Common myeloid progenitor, CD34-positive (primary cell): ENCODE measurements around the gene ZNF880.
A peak's percentile ranks its signal among the peaks of the same experiment; 100 is the strongest.
"Not testable (repeated sequence)": the region's sequence is repeated elsewhere in the genome, so short reads cannot be mapped to it uniquely, and the experiment has no call there.

Experiments
- CTCF ChIA-PET: fragments of 350-600 bp; sonication (Branson Sonifier 250); formaldehyde crosslinking; loops from one replicate; lab custom pipeline; 2021; ENCODE audit warnings: antibody characterized with exemption; lab: Charles Lee
- POLR2A ChIA-PET: fragments of 350-600 bp; sonication (Branson Sonifier 250); formaldehyde crosslinking; loops from one replicate; lab custom pipeline; 2021; ENCODE audit warnings: antibody characterized with exemption; lab: Charles Lee
- DNase-seq, 3 donors: peaks; one replicate each; pipeline versions ENCODE4 v3.0.0 to v3.0.0-alpha.2; 2013
- H3K27ac ChIP-seq, 2 experiments: 1 replicate in 1 of 2; 2 replicates in 1 of 2; pipeline ENCODE4 v1.7.0; 2013; ENCODE audit warnings: inconsistent platforms in 2 of 2, low read length in 2 of 2, mild to moderate bottlenecking in 2 of 2, low read depth in 1 of 2, moderate library complexity in 1 of 2; ENCODE audit not compliant: severe bottlenecking in 2 of 2, insufficient read depth in 1 of 2, poor library complexity in 1 of 2
- H3K27me3 ChIP-seq, 5 experiments: replicated peaks in 2 of 5; 1 replicate in 3 of 5; 2 replicates in 2 of 5; pipeline versions ENCODE4 v1.6.1 to v1.7.0; 2013; ENCODE audit warnings: low read length in 4 of 5, mild to moderate bottlenecking in 2 of 5, moderate library complexity in 2 of 5, inconsistent platforms in 1 of 5; ENCODE audit not compliant: insufficient read depth in 5 of 5, control insufficient read depth in 4 of 5
- H3K36me3 ChIP-seq, 4 experiments: 1 replicate in 2 of 4; 2 replicates in 2 of 4; pipeline versions ENCODE4 v1.6.1 to v1.7.0; 2013; ENCODE audit warnings: low read length in 3 of 4, control low read depth in 1 of 4, mild to moderate bottlenecking in 1 of 4; ENCODE audit not compliant: control insufficient read depth in 4 of 4, insufficient read depth in 4 of 4
- H3K4me1 ChIP-seq, 4 experiments: 1 replicate in 3 of 4; 2 replicates in 1 of 4; pipeline versions ENCODE4 v1.6.1 to v1.7.1; 2013; ENCODE audit warnings: low read length in 3 of 4, mild to moderate bottlenecking in 3 of 4, control low read depth in 1 of 4, inconsistent platforms in 1 of 4, moderate library complexity in 1 of 4; ENCODE audit not compliant: control insufficient read depth in 4 of 4, insufficient read depth in 4 of 4; ENCODE audit errors: control extremely low read depth in 1 of 4
- H3K4me3 ChIP-seq, 7 experiments: 1 replicate in 4 of 7; 2 replicates in 3 of 7; pipeline versions ENCODE4 v1.5.1 to v1.7.0; 2013; ENCODE audit warnings: mild to moderate bottlenecking in 7 of 7, low read length in 6 of 7, moderate library complexity in 6 of 7, inconsistent platforms in 2 of 7, low read depth in 2 of 7, control low read depth in 1 of 7; ENCODE audit not compliant: insufficient read depth in 4 of 7, control insufficient read depth in 1 of 7; ENCODE audit errors: extremely low read depth in 1 of 7
- H3K9me3 ChIP-seq, 5 experiments: 1 replicate in 4 of 5; 2 replicates in 1 of 5; pipeline versions ENCODE4 v1.6.1 to v1.7.1; 2013; ENCODE audit warnings: low read length in 4 of 5, mild to moderate bottlenecking in 2 of 5, inconsistent platforms in 1 of 5, low read depth in 1 of 5, moderate library complexity in 1 of 5; ENCODE audit not compliant: control insufficient read depth in 4 of 5, insufficient read depth in 2 of 5; ENCODE audit errors: control extremely low read depth in 1 of 5
- WGBS: methylation state at CpG from one replicate; pipeline ENCODE4 v1.1.5; 2013; ENCODE audit not compliant: insufficient coverage; 5-methylcytosine and 5-hydroxymethylcytosine counted together

The ZNF880 gene

GRCh38 chr19:52339022-52339421 lies 30.7 kb upstream of the ZNF880 start:
- H3K9me3 ChIP-seq, result peaks cover 0 to 29% (median 11%) of the 10 kb centered on the region in 5 experiments
- H3K4me1 ChIP-seq, result peaks cover 0 to 11% (median 6%) of the 10 kb centered on the region in 4 experiments
- POLR2A ChIA-PET, result not testable (repeated sequence)

GRCh38 chr19:52343548-52343947 lies 26.2 kb upstream of the ZNF880 start:
- CTCF ChIA-PET, result no interaction called here
- no peak overlapping the region for H3K27ac ChIP-seq
- H3K4me3 ChIP-seq, result no peak overlapping the region
- H3K9me3 ChIP-seq, result peaks cover 1 to 32% (median 21%) of the 10 kb centered on the region in 5 experiments
- POLR2A ChIA-PET, result no interaction called here
- 47% methylated on average over 7 of the region's 8 CpGs for WGBS
- peak; percentile 54 to 70 (median 66) for DNase-seq
- no peaks in the 10 kb centered on the region for H3K27me3 ChIP-seq
- H3K36me3 ChIP-seq, result peaks cover 7 to 24% (median 13%) of the 10 kb centered on the region in 4 experiments
- no peaks in the 10 kb centered on the region for H3K4me1 ChIP-seq

More at GRCh38 chr19:52339022-52339421, 30.7 kb upstream of the ZNF880 start:
- H3K27ac ChIP-seq, H3K4me3 ChIP-seq, DNase-seq, CTCF ChIA-PET, H3K36me3 ChIP-seq, H3K27me3 ChIP-seq: not testable (repeated sequence)
- WGBS, result 97% methylated on average over 3 of the region's 3 CpGs

GRCh38 chr19:52345162-52345561 lies 24.6 kb upstream of the ZNF880 start:
- Histone ChIP-seq H3K4me3 (peak overlapping the region in 1 of 7 experiments; percentile 33), H3K27ac (no peak overlapping the region), H3K36me3 (peaks cover 15 to 39% (median 22%) of the 10 kb centered on the region in 4 experiments), H3K9me3 (peaks cover 1 to 41% (median 32%) of the 10 kb centered on the region in 5 experiments), H3K27me3 (no peaks in the 10 kb centered on the region), H3K4me1 (no peaks in the 10 kb centered on the region)
- WGBS, result 97% methylated on average over 5 of the region's 6 CpGs
- DNase-seq, result no peak
- ChIA-PET CTCF (interaction anchor here (0.7 kb wide), 1 partner anchor 37 kb away, joined by 3 read pairs; no protein-coding TSS in a partner anchor), POLR2A (interaction anchor here (0.6 kb wide), 1 partner anchor 20 kb away, joined by 4 read pairs; no protein-coding TSS in a partner anchor)

GRCh38 chr19:52351512-52351911 lies 18.2 kb upstream of the ZNF880 start:
- POLR2A ChIA-PET, result interaction anchor here (0.5 kb wide), 1 partner anchor 148 kb away, joined by 3 read pairs; no protein-coding TSS in a partner anchor
- CTCF ChIA-PET, result no interaction called here
- WGBS, result 89% methylated on average over 5 of the region's 9 CpGs

GRCh38 chr19:52366414-52366824 lies 3.3 kb upstream of the ZNF880 start:
- ChIA-PET CTCF (no interaction called here), POLR2A (no interaction called here)
- Histone ChIP-seq H3K27ac (no peak overlapping the region), H3K36me3 (peaks cover 7 to 48% (median 15%) of the 10 kb centered on the region in 4 experiments), H3K4me1 (peaks cover 0 to 9% (median 3%) of the 10 kb centered on the region in 4 experiments), H3K9me3 (peaks cover 13 to 75% (median 42%) of the 10 kb centered on the region in 5 experiments), H3K27me3 (no peaks in the 10 kb centered on the region), H3K4me3 (no peak overlapping the region)
- no peak for DNase-seq
- 100% methylated on average over 4 of the region's 8 CpGs for WGBS

More at GRCh38 chr19:52351512-52351911, 18.2 kb upstream of the ZNF880 start:
- Histone ChIP-seq H3K4me3 (peak overlapping the region in 1 of 7 experiments; percentile 8), H3K27me3 (no peaks in the 10 kb centered on the region), H3K27ac (no peak overlapping the region), H3K4me1 (no peaks in the 10 kb centered on the region), H3K36me3 (peaks cover 31 to 93% (median 59%) of the 10 kb centered on the region in 4 experiments), H3K9me3 (peaks cover 8 to 70% (median 59%) of the 10 kb centered on the region in 5 experiments)
- no peak for DNase-seq

GRCh38 chr19:52370341-52370710 lies 603 bp downstream of the ZNF880 start:
- POLR2A ChIA-PET, result no interaction called here
- no peak for DNase-seq
- Histone ChIP-seq H3K27ac (peak overlapping the region; percentile 89 to 96), H3K4me1 (peaks cover 0 to 9% (median 3%) of the 10 kb centered on the region in 4 experiments), H3K9me3 (peaks cover 6 to 62% (median 47%) of the 10 kb centered on the region in 5 experiments), H3K27me3 (no peaks in the 10 kb centered on the region), H3K36me3 (peaks cover 14 to 39% (median 26%) of the 10 kb centered on the region in 4 experiments), H3K4me3 (peak overlapping the region; percentile 58 to 96 (median 85))
- 76% methylated on average over 3 of the region's 7 CpGs for WGBS
- CTCF ChIA-PET, result no interaction called here

- Histone ChIP-seq H3K9me3 (peaks cover 3 to 60% (median 44%) of the 10 kb centered on the region in 5 experiments), H3K36me3 (peaks cover 3 to 31% (median 3%) of the 10 kb centered on the region in 4 experiments), H3K27me3 (no peaks in the 10 kb centered on the region), H3K4me1 (no peaks in the 10 kb centered on the region), H3K4me3 (no peak overlapping the region), H3K27ac (no peak overlapping the region)
- ChIA-PET POLR2A (no interaction called here), CTCF (no interaction called here)
- DNase-seq, result no peak
- 64% methylated on average over 1 of the region's 1 CpG for WGBS
Measured at GRCh38 chr19:52391135-52391534, 21.4 kb downstream of the ZNF880 start.
